Brain pericyte (primary cell): Measurements from ENCODE around the gene PRXL2A.
"Not testable (repeated sequence)": the region's sequence is repeated elsewhere in the genome, so short reads cannot be mapped to it uniquely, and the experiment has no call there.

ENCODE experiments used
- DNase-seq: peaks from one replicate; pipeline ENCODE4 v3.0.0-alpha.2; 2012; ENCODE audit warnings: low read depth, low spot score

Gene PRXL2A, protein sequence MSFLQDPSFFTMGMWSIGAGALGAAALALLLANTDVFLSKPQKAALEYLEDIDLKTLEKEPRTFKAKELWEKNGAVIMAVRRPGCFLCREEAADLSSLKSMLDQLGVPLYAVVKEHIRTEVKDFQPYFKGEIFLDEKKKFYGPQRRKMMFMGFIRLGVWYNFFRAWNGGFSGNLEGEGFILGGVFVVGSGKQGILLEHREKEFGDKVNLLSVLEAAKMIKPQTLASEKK

DNA sequence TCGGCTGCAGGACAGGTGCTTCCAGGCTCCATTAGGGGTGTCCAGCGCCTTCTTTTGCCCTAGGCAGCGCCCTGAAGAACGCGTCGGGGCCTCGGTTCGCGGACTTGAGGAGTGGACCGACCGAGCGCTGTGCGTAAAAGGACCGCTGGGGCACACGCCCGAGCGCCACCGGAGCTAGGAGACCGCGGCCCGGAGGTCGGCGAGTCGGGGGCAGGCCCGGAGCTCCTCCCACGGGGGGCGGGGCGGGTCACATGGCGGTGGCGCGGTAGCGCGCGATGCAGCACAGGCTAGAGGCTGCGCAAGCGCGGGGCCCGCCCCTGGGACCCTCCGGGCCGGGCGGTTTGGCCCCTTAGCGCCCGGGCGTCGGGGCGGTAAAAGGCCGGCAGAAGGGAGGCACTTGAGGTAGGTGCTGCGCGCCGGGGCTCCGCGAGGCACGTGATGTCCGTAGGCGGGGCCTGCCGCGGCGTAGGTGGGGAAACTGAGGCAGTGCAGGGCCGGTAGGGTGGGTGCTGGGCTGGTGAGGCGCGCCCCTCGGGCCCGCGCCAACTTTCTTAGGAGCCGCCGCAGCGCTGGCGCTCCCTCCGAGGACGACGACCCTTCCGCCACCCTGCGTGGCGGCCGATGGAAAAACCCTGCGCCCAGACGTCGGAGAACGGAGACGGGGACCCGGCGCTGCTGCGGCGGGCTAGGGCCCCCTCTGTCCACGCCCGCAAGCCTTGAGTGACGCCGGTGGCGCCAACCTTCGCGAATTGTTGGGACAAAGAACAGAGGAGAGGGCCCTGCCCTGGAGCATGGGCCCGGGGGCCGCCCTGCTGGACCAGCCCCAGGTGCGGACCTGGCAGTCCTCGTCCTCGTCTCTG, at the start of gene PRXL2A:
TSS of gene PRXL2A (plus strand) at position 310 of the 860 bp plus-strand sequence. CDS start 11,917 bp downstream, outside the sequence.
- no peak for DNase-seq

DNA sequence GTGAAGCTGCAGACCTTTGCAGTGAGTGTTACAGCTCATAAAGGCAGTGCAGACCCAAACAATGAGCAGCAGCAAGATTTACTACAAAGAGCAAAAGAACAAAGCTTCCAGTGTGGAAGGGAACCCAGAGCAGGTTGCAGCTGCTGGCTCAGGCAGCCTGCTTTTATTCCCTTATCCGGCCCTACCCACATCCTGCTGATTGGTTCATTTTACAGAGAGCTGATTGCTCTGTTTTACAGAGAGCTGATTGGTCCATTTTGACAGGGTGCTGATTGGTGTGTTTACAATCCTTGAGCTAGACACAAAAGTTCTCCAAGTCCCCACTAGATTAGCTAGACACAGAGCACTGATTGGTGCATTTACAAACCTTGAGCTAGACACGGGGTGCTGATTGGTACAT, 49.4 kb upstream of the PRXL2A start:
- not testable (repeated sequence) for DNase-seq

DNA sequence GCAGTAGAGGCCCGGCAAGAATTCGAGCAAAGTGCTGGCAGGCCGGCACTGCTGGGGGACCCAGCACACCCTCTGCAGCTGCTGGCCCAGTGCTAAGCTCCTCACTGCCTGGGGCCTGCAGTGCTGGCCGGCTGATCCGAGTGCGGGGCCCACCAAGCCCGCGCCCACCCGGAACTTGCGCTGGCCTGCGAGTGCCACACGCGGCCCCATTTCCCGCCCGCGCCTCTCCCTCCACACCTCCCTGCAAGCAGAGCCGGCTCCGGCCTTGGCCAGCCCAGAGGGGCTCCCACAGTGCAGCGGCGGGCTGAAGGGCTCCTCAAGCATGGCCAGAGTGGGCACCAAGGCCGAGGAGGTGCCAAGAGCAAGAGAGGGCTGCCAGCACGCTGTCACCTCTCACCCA, 48.7 kb upstream of the PRXL2A start:
- DNase-seq, result no peak

DNA sequence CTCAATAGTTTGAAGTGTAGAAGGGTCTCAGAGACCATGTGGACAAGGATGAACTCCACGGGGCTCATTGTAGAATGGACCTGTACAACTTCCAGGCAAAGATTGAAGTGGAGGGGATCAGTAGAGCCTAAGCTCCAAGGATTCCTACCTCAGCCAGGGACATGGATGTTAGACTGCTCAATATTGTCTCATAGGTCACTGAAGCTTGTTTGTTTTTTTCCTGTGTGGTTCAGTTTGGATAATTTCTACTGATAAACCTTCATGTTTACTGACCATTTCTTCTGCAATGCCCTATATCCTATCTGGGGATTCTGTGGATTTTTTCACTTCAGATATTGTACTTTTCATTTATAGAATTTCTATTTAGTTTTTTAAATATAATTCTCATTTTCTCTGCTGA, 42.8 kb upstream of the PRXL2A start:
- DNase-seq, result no peak

DNA sequence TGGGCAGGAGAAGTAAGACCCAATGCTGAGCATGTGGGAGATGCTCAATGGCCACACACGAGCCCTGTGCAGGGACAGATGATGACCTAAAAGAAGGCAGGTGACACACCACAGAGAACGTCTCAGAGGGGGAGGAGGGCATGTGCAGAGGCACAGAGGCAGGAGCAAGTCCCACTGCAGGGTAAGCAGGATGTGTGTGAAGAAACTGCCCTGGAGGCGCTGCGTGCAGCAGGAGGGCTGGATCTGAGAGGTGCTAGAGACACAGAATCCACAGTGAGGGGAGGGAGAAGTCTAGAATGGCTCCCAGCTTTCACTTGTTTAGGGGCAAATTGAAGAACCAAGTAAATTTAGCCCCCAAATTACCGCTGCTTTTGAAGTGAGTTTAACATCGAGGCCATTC, 36.9 kb upstream of the PRXL2A start:
- no peak for DNase-seq

DNA sequence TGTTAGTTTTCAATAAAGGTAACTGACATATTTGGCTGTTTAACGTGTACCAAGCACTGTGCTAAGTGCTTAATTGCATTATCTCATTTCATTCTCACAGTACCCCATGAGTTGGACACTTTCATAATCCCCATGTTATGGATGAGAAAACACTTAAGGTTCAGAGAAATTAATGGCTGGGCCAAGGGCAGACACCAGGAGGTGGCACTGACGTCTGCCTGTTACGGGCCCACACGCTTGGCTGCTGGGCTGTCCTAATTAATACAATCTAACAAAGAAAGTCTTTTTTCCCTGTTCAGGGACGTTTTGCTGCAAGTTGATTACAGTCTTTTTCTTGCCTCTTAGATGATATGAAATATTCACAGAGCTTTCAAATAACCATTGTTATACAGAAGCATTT, 35.7 kb upstream of the PRXL2A start:
- no peak for DNase-seq

DNA sequence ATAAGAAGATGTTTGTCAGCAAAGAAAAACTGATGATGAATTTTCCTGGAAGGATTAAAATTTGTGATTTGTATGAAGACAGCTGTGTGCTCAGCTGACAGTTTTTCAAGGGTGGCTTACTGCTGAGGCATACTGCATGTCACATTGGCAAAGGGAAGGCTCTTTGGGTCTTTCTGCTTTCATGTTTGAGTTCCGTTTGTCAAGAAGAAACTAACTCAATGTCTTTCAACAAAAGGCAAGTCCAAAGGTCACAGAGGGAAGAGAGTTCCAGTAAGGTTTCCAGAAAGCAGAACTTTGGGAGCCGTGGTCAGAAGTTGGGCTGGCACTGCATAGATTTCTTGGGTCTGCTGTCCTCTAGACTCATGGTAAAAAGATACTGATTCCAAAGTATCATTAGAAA, 34.8 kb upstream of the PRXL2A start:
- no peak for DNase-seq

DNA sequence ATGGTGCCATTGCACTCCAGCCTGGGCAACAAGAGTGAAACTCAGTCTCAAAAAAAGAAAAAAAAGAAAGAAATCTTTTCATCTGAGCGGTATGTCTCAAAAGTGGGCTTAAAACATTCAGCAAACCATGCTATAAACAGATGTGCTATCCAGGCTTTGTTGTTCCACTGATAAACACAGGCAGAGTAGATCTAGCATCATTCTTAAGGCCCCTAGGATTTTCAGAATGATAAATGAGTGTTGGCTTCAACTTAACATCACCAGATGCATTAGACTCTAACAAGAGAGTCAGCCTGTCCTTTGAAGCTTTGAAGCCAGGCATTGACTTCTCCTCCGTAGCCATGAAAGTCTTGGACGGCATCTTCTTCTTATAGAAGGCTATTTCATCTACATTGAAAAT, 28.6 kb upstream of the PRXL2A start:
- no peak for DNase-seq

DNA sequence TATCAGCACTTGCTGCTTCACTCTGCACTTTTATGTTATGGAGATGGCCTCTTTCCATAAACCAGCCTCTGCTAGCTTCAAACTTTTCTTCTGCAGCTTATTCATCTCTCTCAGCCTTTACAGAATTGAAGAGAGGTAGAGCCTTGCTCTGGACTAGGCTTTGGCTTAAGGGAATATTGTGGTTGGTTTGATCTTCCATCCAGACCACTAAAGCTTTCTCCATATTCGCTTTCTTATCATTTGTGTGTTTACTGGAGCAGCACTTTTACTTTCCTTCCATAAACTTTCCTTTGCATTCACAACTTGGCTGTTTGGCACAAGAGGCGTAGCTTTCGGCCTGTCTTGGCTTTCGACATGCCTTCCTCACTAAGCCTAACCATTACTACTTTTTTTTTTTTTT, 28.2 kb upstream of the PRXL2A start:
- DNase-seq, result no peak

DNA sequence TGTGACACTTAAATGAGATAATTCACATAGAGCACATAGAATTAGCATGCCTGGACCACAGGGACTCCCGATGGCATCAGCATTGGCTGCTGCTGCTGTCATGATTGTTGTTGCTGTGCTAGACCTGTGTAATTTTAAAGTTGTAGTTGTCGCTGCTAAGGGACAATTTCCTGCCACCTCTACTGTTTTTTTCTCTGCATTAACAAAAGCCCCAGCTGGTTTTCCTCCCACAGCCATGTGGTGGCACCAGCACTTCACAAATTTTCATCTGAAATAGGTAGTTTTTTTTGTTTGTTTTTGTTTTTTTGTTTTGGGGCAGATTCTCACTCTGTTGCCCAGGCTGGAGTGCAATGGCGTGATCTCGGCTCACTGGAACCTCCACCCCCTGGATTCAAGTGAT, 25.4 kb upstream of the PRXL2A start:
- DNase-seq, result no peak

DNA sequence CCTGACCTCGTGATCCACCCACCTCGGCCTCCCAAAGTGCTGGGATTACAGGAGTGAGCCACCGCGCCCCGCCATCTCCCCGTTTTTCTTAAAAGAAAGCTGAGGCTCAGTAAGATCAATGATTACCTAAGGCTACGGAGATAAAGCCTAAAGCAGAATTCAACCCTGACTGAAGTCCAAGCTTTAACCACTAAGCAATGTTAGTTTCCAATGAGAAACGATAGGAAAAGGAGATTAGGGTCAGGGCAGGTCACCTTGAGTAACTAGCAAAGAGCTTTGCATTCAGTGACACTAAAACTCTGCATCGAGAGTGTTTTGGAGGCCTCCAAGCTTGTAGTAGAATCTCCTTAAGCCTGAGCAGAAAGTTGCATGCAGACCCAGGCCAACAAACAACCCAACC, 17.6 kb upstream of the PRXL2A start:
- DNase-seq, result no peak

DNA sequence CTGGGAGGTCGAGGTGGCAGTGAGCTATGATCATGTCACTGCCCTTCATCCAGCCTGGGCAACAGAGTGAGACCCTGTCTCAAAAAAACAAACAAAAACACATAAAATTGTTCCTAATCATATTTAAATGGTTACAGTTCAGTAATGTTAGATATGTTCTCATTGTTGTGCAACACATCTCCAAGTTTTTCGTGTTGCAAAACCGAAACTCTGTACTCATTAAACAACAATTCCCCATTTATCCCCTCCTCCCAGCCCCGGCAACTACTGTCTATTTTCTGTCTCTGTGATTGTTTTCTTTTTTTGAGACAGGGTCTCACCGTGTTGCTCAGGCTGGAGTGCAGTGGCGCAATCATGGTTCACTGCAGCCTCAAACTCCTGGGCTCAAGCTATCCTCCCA, 16.1 kb upstream of the PRXL2A start:
- DNase-seq, result no peak

DNA sequence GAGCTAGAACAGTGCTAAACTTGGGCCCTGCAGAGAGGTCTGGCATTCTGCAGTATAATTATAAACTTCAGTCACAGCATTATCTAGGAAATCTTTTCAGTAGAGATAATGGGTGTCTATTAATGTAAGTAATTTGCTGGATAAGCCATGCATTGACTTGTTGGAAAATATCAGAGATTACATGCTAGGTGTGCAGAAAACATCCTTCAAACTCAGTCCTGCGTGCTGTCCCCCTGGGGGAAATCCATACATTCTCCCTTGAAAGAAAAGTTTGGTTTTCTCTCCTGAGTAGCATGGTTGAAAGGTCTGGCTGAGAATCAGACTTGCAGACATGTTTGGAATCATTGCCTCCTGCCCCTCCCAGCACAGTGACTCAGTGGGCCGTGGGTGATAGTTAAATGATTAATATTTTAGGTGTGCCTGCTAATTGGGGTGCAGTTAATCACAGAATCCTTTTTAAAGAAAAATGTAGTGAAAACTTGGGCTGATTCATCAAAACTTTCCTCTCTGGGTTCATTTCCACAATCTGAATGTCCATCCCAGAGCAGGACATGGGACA, 13.9 kb upstream of the PRXL2A start:
- DNase-seq, result no peak

DNA sequence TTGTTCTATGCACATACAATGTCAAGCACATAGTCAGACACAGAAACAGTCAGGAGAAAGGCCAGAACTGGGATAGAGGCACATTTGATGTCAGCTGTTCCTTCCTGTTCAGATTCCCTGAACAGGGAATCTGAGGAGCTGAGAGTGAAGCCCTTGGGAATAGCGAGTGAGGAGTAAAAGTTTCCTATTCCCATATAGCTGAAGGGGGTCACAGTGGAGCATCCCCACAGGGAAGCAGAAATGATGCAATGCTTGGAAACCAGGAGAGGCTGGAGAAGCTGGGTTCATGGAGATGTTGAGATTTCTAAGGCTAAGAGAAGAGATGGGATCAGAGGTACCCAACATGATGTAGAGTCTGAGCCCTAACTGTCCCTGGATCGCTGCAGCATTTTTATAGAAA, 11.3 kb upstream of the PRXL2A start:
- no peak for DNase-seq

DNA sequence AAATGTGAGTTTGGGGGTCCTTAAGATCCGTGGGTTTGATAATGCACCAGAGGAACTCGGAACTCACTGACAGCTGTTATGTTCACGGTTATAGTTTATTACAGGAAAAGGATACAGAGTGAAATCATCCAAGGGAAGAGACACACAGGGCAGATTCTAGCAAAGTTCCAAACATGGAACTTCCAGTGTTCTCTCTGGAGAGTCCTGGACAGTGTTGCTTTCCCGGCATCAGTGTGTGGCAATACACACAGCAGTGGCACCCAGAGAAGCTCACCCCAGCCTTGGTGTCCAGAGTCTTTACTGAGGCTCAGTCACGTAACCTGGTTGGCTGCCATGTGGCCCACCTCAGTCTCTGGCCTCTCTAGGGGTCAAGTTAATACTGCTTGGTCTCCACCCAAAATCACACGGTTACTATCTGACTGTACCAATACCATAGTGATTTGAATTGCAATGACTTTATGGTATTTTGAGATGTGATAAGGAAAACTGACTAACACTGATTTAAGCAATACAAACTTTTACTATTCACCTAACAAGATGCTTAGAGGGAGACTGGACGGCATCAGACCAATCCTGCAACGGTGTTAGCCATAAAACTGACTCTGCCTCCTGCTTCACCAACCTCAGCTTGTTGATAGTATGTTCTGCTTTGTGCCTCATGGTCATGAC, 8.1 kb upstream of the PRXL2A start:
- no peak for DNase-seq

DNA sequence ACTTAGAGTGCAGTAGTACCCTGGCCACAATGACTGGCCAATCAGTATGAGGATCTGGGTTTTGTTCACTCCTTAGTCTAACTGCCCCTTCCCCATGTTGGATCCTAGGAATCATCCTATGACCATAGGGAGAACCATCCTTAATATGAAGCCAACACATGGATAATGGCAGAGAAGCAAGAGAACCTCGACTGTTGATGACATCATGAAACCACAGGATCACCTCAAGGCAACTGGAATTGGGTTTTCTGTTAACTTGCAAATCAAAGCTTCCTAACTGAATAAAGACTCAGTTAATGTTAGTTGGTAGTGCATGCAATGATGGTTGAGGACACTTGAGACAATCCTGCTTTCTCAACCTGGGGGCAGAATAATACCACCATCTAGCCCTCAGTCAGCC, 3.3 kb upstream of the PRXL2A start:
- no peak for DNase-seq

DNA sequence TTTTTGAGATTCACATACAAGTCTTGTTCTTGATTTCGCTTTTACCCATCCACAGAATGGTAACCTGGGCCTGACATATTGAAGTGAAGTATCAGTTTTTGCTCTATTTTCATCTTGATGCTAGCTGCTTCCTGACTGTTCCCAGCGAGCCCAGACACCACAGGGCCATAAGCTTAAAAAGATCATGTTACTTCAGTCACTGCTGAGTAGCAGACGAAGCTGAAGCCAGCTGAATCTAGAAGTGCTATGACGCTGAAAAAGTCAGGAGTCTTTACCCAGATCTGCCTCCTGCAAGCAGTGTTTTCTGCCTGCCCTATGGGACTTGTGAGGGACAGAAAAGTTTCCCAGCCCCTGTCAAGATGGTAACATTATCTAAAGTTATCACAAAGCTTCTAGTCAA, 2.7 kb upstream of the PRXL2A start:
- no peak for DNase-seq

DNA sequence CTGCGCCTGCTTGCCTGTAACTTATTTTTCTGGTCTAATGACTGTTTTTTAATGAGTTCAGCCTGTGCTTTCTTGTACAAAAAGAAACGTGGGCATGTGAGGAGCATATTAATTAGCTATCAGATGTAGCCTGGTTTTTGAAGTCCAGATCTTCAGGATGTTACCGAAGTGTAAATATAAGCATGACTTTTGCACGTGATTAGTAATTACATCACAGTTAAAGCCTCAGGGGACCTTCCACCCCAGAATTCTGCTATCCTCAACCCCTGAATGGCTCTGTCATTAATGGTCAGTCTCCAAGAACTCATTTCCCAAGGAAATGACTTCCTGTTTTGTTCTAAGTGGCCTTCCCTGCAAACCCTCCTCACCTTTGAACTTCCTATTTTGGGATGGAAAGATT, 2.1 kb upstream of the PRXL2A start:
- no peak for DNase-seq

DNA sequence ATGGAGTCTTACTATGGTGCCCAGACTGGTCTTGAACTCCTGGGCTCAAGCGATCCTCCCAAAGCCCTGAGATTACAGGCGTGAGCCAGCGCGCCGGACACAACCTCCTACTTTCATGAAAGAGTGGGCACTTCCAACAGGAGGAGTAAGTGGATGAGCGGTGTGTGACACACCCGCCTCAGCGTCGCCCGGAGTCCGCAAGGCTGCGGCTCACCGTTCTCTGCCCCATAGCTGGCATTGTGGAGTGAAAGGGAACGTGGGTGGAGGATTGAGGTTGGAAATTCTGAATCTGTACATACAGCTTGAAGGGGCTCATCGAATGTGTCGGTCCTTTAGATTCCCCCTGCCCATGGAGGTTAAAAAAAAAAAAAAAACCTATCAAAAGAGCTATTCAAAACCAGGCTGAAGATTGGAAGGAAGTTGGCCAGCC, 524 bp upstream of the PRXL2A start:
- DNase-seq, result no peak

DNA sequence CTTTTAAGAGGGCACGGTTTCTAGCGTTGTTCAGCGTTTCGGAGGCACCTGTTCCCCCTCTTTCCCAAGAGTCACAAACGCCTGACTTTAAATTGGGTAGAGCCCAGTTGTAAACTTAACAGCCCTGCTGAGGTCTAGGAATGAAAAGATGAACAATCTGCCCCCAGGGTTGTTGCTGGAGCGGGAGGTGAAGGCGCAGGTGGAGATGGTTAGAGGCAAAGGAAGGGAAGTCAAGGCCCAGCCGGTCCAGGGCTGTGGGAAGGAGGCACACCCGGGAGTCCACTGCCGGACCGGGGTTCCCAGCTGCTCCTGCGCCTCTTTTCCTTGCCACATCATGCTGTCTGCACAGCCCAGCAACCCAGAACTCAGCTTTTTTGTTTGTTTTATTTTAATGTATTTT, 770 bp downstream of the PRXL2A start:
- no peak for DNase-seq

DNA sequence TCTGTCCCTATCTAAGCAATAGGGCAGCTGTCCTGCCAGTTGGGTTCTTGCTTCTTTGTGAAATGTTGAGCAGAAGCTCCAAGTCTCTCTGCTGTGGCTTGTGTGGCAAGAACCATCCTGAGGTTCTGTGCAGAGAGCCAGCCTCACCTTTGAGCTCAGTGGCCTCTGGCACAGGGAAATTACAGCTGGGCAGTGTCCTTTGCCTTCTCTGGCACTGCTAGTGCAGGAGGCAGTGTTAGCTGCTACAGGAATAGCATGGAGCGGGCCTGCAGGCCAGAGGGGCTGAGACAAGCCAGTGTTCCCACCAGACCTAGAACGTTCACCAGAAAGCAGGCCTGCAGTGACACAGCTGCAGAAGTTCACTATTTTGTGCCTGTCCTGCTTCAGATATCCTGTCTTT, 1.8 kb downstream of the PRXL2A start:
- DNase-seq, result no peak

DNA sequence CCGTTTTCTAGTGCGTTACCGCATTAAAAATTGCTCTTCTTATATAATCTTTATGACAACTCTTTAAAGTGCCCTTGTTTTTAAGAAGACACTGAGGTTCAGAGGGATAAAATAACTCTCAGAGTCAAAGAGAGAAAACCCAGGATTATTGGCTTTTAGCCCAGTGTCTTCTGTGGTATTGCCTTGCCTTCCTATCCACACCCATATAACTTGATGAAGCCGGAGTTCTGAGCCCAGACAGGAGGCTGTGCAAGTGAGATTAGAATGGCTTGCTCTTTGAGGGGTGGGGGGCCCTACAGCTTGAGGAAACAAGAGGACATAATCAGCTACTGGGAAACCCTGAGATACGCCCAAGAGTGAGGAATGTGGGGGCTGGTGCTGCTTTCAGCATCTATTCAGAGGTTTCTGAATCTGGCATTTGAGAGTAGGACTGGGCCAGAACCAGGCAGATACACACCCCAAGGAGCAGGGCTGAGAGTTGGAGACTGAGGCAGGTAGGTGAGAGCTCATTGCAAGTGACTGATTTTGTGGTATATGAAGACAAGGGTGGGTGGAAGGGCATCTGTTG, 2.3 kb downstream of the PRXL2A start:
- no peak for DNase-seq
